ENCODE data around the gene TTC7B.

- no peak for TF ChIP-seq EZH2 (IDR thresholded peaks at IDR 0.05; ENCODE audit: borderline replicate concordance, low read depth, low read length, severe bottlenecking)
- no peak for TF ChIP-seq CTCF (IDR thresholded peaks at IDR 0.05; ENCODE audit: borderline replicate concordance, extremely low read depth, low read length, poor library complexity, severe bottlenecking)
Measured at GRCh38 chr14:90773705-90774104, 42.5 kb downstream of the TTC7B start.
